ENCODE results near the gene CDH13.

Gene CDH13

DNA sequence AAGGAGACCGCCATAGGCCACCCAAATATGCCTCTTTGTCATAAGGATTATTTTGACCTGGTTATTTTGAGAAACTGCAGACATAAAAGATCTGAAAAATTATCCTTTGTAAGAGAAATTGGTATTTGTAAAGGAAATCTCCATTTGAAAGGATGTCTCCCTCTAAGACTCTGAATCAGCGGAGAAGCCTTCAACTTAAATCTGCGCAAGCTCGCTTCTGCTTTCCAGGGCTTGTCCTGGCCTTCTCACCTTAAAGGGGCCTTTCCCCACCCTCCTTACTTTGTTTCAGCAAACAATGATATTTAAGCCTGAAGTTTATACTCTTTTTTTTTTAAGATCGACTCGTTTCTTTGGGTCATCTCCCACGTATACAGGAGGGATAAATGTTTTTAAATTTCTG, 1215.5 kb downstream of the CDH13 start:
- Histone ChIP-seq H3K27ac (replicated peaks) (peak overlapping the region; percentile 62), H3K27me3 (ENCODE audit: insufficient read depth, poor library complexity, severe bottlenecking) (no peaks in the 10 kb centered on the region), H3K4me3 (replicated peaks; ENCODE audit: insufficient read depth, low read length) (no peak overlapping the region)
- TF ChIP-seq, protein P1, sequence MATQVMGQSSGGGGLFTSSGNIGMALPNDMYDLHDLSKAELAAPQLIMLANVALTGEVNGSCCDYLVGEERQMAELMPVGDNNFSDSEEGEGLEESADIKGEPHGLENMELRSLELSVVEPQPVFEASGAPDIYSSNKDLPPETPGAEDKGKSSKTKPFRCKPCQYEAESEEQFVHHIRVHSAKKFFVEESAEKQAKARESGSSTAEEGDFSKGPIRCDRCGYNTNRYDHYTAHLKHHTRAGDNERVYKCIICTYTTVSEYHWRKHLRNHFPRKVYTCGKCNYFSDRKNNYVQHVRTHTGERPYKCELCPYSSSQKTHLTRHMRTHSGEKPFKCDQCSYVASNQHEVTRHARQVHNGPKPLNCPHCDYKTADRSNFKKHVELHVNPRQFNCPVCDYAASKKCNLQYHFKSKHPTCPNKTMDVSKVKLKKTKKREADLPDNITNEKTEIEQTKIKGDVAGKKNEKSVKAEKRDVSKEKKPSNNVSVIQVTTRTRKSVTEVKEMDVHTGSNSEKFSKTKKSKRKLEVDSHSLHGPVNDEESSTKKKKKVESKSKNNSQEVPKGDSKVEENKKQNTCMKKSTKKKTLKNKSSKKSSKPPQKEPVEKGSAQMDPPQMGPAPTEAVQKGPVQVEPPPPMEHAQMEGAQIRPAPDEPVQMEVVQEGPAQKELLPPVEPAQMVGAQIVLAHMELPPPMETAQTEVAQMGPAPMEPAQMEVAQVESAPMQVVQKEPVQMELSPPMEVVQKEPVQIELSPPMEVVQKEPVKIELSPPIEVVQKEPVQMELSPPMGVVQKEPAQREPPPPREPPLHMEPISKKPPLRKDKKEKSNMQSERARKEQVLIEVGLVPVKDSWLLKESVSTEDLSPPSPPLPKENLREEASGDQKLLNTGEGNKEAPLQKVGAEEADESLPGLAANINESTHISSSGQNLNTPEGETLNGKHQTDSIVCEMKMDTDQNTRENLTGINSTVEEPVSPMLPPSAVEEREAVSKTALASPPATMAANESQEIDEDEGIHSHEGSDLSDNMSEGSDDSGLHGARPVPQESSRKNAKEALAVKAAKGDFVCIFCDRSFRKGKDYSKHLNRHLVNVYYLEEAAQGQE (IDR thresholded peaks at IDR 0.05; ENCODE audit: insufficient replicate concordance, low read depth), result no peak
- TF ChIP-seq SPI1 (IDR thresholded peaks at IDR 0.05; ENCODE audit: borderline replicate concordance, low read depth), result no peak
- no peak for DNase-seq (ENCODE audit: low read depth in 1 of 2, low spot score in 1 of 2)

DNA sequence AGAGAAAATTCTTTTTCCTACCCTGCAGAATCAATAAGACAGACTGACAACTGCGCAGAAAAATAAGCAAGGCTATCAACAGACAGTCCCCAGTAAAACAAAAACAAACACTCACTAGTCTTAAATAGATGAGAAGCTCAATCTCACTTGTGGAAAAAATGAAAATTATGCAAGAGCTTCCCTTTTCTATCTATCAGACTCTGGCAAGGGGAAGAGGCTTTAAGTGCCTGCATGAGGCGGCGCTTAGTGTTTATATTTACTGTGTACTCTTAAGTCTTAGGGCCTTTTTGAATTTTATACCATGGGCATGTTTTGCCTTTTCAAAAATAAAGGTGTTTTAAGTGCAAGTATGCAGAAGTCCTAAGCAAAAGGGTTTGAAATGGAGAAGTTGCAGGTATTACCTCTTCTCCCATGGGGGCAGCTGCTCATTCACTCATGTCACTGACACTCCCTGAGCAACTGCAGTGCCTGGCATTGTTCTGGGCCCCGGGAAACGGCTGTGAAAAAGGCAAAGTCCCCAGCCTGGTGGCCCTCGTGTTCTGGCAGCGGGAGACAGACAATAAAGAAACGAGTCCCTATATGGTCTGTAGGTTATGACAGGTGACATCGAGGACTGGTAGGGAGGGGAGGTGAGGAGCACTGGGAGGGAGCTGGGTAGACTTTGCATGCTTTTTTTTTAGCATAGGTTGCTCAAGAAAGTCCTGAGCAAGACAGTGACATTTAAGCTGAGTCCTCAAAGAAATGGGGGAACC, 1216.2 kb downstream of the CDH13 start:
- TF ChIP-seq POLR2AphosphoS5 (IDR thresholded peaks at IDR 0.05; ENCODE audit: low read depth) (no peak), GABPA (IDR thresholded peaks at IDR 0.05; ENCODE audit: low read depth) (no peak), SPI1 (IDR thresholded peaks at IDR 0.05; ENCODE audit: borderline replicate concordance, low read depth) (no peak)
- TF ChIP-seq, protein P1 (IDR thresholded peaks at IDR 0.05; ENCODE audit: insufficient replicate concordance, low read depth), result no peak
- TF ChIP-seq, protein P2, sequence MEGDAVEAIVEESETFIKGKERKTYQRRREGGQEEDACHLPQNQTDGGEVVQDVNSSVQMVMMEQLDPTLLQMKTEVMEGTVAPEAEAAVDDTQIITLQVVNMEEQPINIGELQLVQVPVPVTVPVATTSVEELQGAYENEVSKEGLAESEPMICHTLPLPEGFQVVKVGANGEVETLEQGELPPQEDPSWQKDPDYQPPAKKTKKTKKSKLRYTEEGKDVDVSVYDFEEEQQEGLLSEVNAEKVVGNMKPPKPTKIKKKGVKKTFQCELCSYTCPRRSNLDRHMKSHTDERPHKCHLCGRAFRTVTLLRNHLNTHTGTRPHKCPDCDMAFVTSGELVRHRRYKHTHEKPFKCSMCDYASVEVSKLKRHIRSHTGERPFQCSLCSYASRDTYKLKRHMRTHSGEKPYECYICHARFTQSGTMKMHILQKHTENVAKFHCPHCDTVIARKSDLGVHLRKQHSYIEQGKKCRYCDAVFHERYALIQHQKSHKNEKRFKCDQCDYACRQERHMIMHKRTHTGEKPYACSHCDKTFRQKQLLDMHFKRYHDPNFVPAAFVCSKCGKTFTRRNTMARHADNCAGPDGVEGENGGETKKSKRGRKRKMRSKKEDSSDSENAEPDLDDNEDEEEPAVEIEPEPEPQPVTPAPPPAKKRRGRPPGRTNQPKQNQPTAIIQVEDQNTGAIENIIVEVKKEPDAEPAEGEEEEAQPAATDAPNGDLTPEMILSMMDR (IDR thresholded peaks at IDR 0.05; ENCODE audit: insufficient read depth, low read length), result no peak
- no peaks in the 10 kb centered on the region for H3K27me3 ChIP-seq (ENCODE audit: insufficient read depth, poor library complexity, severe bottlenecking)
- peak; percentile 50 to 67 for DNase-seq (ENCODE audit: low read depth in 1 of 2, low spot score in 1 of 2)
- peak overlapping the region; percentile 62 for H3K27ac ChIP-seq (replicated peaks)
- H3K4me3 ChIP-seq (replicated peaks; ENCODE audit: insufficient read depth, low read length), result no peak overlapping the region

DNA sequence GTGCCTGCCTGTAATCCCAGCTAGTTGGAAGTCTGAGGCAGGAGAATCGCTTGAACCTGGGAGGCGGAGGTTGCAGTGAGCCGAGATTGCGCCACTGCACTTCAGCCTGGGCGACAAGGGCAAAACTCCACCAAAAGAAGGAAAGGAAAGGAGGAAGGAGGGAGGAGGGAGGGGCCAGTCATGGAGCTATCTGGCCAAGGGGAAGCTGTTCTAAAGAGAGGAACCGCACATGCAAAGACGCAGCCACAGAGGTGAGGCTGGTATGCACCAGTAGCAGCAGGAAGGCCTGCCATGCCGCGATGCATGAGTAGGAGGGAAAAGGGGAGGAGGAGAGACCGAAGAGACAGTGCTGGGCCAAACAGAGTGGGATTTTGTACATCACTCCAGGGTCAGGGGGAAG, 1216.9 kb downstream of the CDH13 start:
- TF ChIP-seq GABPA (IDR thresholded peaks at IDR 0.05; ENCODE audit: low read depth) (no peak), SPI1 (IDR thresholded peaks at IDR 0.05; ENCODE audit: borderline replicate concordance, low read depth) (peak; percentile 59; the same call in 1 of the 2 replicates), POLR2AphosphoS5 (IDR thresholded peaks at IDR 0.05; ENCODE audit: low read depth) (no peak)
- TF ChIP-seq, protein P2 (IDR thresholded peaks at IDR 0.05; ENCODE audit: insufficient read depth, low read length), result no peak
- TF ChIP-seq, protein P1 (IDR thresholded peaks at IDR 0.05; ENCODE audit: insufficient replicate concordance, low read depth), result no peak
- H3K27me3 ChIP-seq (ENCODE audit: insufficient read depth, poor library complexity, severe bottlenecking), result no peaks in the 10 kb centered on the region
- H3K27ac ChIP-seq (replicated peaks), result peak overlapping the region; percentile 62
- H3K4me3 ChIP-seq (replicated peaks; ENCODE audit: insufficient read depth, low read length), result no peak overlapping the region
- peak; percentile 84 to 88 for DNase-seq (ENCODE audit: low read depth in 1 of 2, low spot score in 1 of 2)
